ENCODE data around the gene EPPIN. TPM values are rescaled to one million over a fixed set of nuclear protein-coding genes. Genes with fewer than 3 reads are reported as not detected.

The EPPIN gene
- total and polyA plus RNA-seq, 2 donors (not counting 1 experiment from before 2014, with no cell fraction given), result not detected

DNA sequence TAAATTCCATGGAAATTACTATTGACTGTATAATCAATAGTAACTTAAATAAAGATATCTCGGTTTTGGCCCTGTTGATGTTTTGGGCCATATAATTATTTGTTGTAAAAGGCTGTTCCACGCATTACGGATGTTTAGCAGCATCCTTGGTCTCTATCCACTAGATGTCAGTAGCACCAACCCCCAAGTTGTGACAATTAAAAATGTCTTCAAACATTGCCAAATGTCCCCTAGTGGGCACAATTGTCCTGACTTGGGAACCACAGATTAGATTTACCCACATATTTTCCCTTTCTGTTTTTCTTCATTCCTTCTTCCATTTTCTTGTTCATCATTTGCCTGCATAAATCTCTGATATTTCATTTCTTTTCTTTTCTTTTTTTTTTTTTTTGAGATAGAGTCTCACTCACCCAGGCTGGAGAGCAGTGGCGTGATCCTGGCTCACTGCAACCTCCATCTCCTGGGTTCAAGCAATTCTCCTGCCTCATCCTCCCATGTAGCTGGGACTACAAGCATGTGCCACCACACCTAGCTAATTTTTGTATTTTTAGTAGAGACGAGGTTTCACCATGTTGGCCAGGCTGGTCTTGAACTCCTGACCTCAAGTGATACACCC is 45.5 kb upstream of the EPPIN start:
- ATAC-seq (ENCODE audit: low read depth), result peak; percentile 24
- Histone ChIP-seq H3K27ac (ENCODE audit: low read length in 2 of 2) (no peak overlapping the region), H3K27me3 (replicated peaks in 1 of 4; ENCODE audit: control extremely low read depth in 1 of 4, control insufficient read depth in 3 of 4, insufficient read depth in 4 of 4, low read length in 3 of 4) (peaks cover 0 to 8% (median 2%) of the 10 kb centered on the region in 4 experiments), H3K9ac (ENCODE audit: low read length) (no peak overlapping the region), H3K4me1 (ENCODE audit: control insufficient read depth in 2 of 2, insufficient read depth in 2 of 2, low read length in 2 of 2) (no peaks in the 10 kb centered on the region), H2AFZ (ENCODE audit: insufficient read depth, low read depth, low read length, poor library complexity, severe bottlenecking) (no peak overlapping the region), H3K36me3 (replicated peaks in 1 of 2; ENCODE audit: control extremely low read depth in 1 of 2, control insufficient read depth in 1 of 2, extremely low read depth in 1 of 2, insufficient read depth in 2 of 2, low read length in 1 of 2) (no peaks in the 10 kb centered on the region), H3K4me2 (replicated peaks; ENCODE audit: low read depth, low read length, poor library complexity, severe bottlenecking) (no peak overlapping the region), H3K9me3 (ENCODE audit: control extremely low read depth in 1 of 3, control insufficient read depth in 2 of 3, insufficient read depth in 1 of 3, low read length in 2 of 3) (no peaks in the 10 kb centered on the region), H3K4me3 (ENCODE audit: control extremely low read depth in 1 of 5, extremely low read depth in 1 of 5, insufficient read depth in 1 of 5, low read depth in 2 of 5, low read length in 4 of 5) (no peak overlapping the region), H4K20me1 (ENCODE audit: control insufficient read depth, insufficient read depth, low read length, poor library complexity, severe bottlenecking) (no peaks in the 10 kb centered on the region), H3K79me2 (ENCODE audit: control insufficient read depth, insufficient read depth, low read length) (no peaks in the 10 kb centered on the region)
- no peak overlapping the region for H3K4me3 Mint-ChIP-seq
- DNase-seq, result peak; percentile 62
- CTCF ChIA-PET, result interaction anchor here (0.7 to 3.7 kb wide), 8 partner anchors 12 to 1454 kb away, joined by 3 to 35 read pairs (median 4); partner anchors contain the start of gene WFDC10A
- no peaks in the 10 kb centered on the region for H3K9me3 Mint-ChIP-seq (ENCODE audit: insufficient read depth)
- H3K27ac Mint-ChIP-seq, result no peak overlapping the region
- POLR2A ChIA-PET, result no interaction called here
- H3K27me3 Mint-ChIP-seq, result peaks cover 33% of the 10 kb centered on the region
- H3K4me1 Mint-ChIP-seq, result no peaks in the 10 kb centered on the region
- 76% methylated on average over 3 of the region's 5 CpGs for WGBS (ENCODE audit: insufficient coverage)
- intact Hi-C loops (cut with micrococcal nuclease), result no loop called here
- TF ChIP-seq EZH2 (IDR thresholded peaks at IDR 0.05; ENCODE audit: borderline replicate concordance, insufficient read depth, low read depth, low read length, poor library complexity, severe bottlenecking) (no peak), CTCF (IDR thresholded peaks at IDR 0.05) (peak; percentile 75)

DNA sequence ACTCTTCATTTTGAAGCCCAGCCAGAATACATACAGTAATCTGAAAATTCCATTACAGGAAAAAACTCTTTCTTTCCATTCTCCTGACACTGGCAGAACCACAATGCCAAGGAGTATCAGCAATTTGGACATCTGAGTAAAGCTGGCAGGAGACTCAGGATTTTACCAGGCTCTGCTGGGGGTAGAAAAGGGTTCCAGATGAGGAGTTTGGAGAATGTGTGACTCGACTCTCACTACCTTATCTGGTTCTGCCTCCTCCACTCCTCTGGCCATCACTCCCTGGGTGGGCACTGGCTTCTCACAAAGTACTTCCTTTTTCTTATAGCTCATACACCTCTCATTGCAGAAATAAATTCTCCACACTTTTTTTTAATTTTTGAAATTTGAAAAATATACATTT is 42.5 kb upstream of the EPPIN start:
- intact Hi-C loops (cut with micrococcal nuclease), result no loop called here
- no peaks in the 10 kb centered on the region for H3K9me3 Mint-ChIP-seq (ENCODE audit: insufficient read depth)
- Histone ChIP-seq H3K4me2 (replicated peaks; ENCODE audit: low read depth, low read length, poor library complexity, severe bottlenecking) (no peak overlapping the region), H3K27ac (ENCODE audit: low read length in 2 of 2) (no peak overlapping the region), H2AFZ (ENCODE audit: insufficient read depth, low read depth, low read length, poor library complexity, severe bottlenecking) (no peak overlapping the region), H3K4me3 (ENCODE audit: control extremely low read depth in 1 of 5, extremely low read depth in 1 of 5, insufficient read depth in 1 of 5, low read depth in 2 of 5, low read length in 4 of 5) (no peak overlapping the region), H3K9me3 (ENCODE audit: control extremely low read depth in 1 of 3, control insufficient read depth in 2 of 3, insufficient read depth in 1 of 3, low read length in 2 of 3) (no peaks in the 10 kb centered on the region), H3K4me1 (ENCODE audit: control insufficient read depth in 2 of 2, insufficient read depth in 2 of 2, low read length in 2 of 2) (no peaks in the 10 kb centered on the region), H3K79me2 (ENCODE audit: control insufficient read depth, insufficient read depth, low read length) (no peaks in the 10 kb centered on the region), H3K27me3 (replicated peaks in 1 of 4; ENCODE audit: control extremely low read depth in 1 of 4, control insufficient read depth in 3 of 4, insufficient read depth in 4 of 4, low read length in 3 of 4) (peaks cover 0 to 8% (median 2%) of the 10 kb centered on the region in 4 experiments), H4K20me1 (ENCODE audit: control insufficient read depth, insufficient read depth, low read length, poor library complexity, severe bottlenecking) (no peaks in the 10 kb centered on the region), H3K9ac (ENCODE audit: low read length) (no peak overlapping the region), H3K36me3 (replicated peaks in 1 of 2; ENCODE audit: control extremely low read depth in 1 of 2, control insufficient read depth in 1 of 2, extremely low read depth in 1 of 2, insufficient read depth in 2 of 2, low read length in 1 of 2) (no peaks in the 10 kb centered on the region)
- no peak for DNase-seq
- peaks cover 18% of the 10 kb centered on the region for H3K27me3 Mint-ChIP-seq
- ChIA-PET POLR2A (no interaction called here), CTCF (no interaction called here)
- no peak for ATAC-seq (ENCODE audit: low read depth)
- no peaks in the 10 kb centered on the region for H3K4me1 Mint-ChIP-seq
- no peak overlapping the region for H3K27ac Mint-ChIP-seq
- TF ChIP-seq CTCF (IDR thresholded peaks at IDR 0.05) (no peak), EZH2 (IDR thresholded peaks at IDR 0.05; ENCODE audit: borderline replicate concordance, insufficient read depth, low read depth, low read length, poor library complexity, severe bottlenecking) (no peak)
- no peak overlapping the region for H3K4me3 Mint-ChIP-seq
- WGBS (ENCODE audit: insufficient coverage), result no CpG with 5 or more reads among the region's 1 CpG

Data from B cell (primary cell).